CD14-positive monocyte (primary cell): ENCODE data around the gene CNOT11. TPM values are rescaled to one million over a fixed set of nuclear protein-coding genes. Genes with fewer than 3 reads are reported as not detected.

ENCODE experiments used
- DNase-seq, 3 donors: peaks; one replicate each; pipeline ENCODE4 v3.0.0-alpha.2; 2011 to 2022
- H2AFZ ChIP-seq: 2 replicates; pipeline ENCODE4 v1.6.0; 2012; ENCODE audit warnings: mild to moderate bottlenecking, low read depth, low read length, inconsistent platforms; ENCODE audit not compliant: insufficient read depth, poor library complexity, severe bottlenecking
- H3K27ac ChIP-seq, 2 donors: 1 replicate in 1 of 2; 2 replicates in 1 of 2; pipeline ENCODE4 v1.5.1; 2012 to 2013; ENCODE audit warnings: low read length in 2 of 2, control low read depth in 1 of 2, inconsistent platforms in 1 of 2, low read depth in 1 of 2, mild to moderate bottlenecking in 1 of 2
- H3K27me3 ChIP-seq, 2 donors: one replicate each; pipeline versions ENCODE4 v1.6.0 to v1.6.1; 2011 to 2013; ENCODE audit warnings: low read length in 2 of 2; ENCODE audit not compliant: control insufficient read depth in 2 of 2, insufficient read depth in 2 of 2
- H3K36me3 ChIP-seq, 2 donors: replicated peaks in 1 of 2; 1 replicate in 1 of 2; 2 replicates in 1 of 2; pipeline versions ENCODE4 v1.5.1 to v1.6.1; 2012 to 2013; ENCODE audit warnings: low read length in 2 of 2, control low read depth in 1 of 2, inconsistent platforms in 1 of 2, mild to moderate bottlenecking in 1 of 2; ENCODE audit not compliant: insufficient read depth in 2 of 2, control insufficient read depth in 1 of 2
- H3K4me1 ChIP-seq, 2 donors: 1 replicate in 1 of 2; 2 replicates in 1 of 2; pipeline versions ENCODE4 v1.5.1 to v1.6.1; 2012 to 2013; ENCODE audit warnings: low read length in 2 of 2, control low read depth in 1 of 2, inconsistent platforms in 1 of 2, mild to moderate bottlenecking in 1 of 2, moderate library complexity in 1 of 2; ENCODE audit not compliant: insufficient read depth in 2 of 2, control insufficient read depth in 1 of 2
- H3K4me2 ChIP-seq: replicated peaks from 2 replicates; pipeline ENCODE3; 2012; ENCODE audit warnings: low read length, moderate library complexity, mild to moderate bottlenecking; ENCODE audit not compliant: poor library complexity, severe bottlenecking; ENCODE audit errors: extremely low read depth
- H3K4me3 ChIP-seq, 3 experiments: fragments of 200-600 bp in 1 of 3; sonication (generic) in 1 of 3; replicated peaks in 1 of 3; 1 replicate in 2 of 3; 2 replicates in 1 of 3; pipeline ENCODE4 v1.5.1; 2011 to 2013; ENCODE audit warnings: low read length in 3 of 3, mild to moderate bottlenecking in 3 of 3, control low read depth in 2 of 3, low read depth in 2 of 3, inconsistent platforms in 1 of 3, moderate library complexity in 1 of 3
- H3K79me2 ChIP-seq: 2 replicates; pipeline ENCODE4 v1.6.0; 2012; ENCODE audit warnings: mild to moderate bottlenecking, control low read depth, inconsistent platforms, low read length, moderate library complexity; ENCODE audit not compliant: insufficient read depth
- H3K9ac ChIP-seq: 2 replicates; pipeline ENCODE4 v1.6.0; 2017; ENCODE audit warnings: low read length, mild to moderate bottlenecking; ENCODE audit not compliant: insufficient read depth, poor library complexity, severe bottlenecking
- H3K9me3 ChIP-seq, 2 donors: replicated peaks in 1 of 2; 1 replicate in 1 of 2; 2 replicates in 1 of 2; pipeline versions ENCODE4 v1.5.1 to v1.6.1; 2012 to 2013; ENCODE audit warnings: low read length in 2 of 2, control low read depth in 1 of 2; ENCODE audit not compliant: control insufficient read depth in 1 of 2, insufficient read depth in 1 of 2
- H4K20me1 ChIP-seq: 2 replicates; pipeline ENCODE4 v1.6.0; 2012; ENCODE audit warnings: mild to moderate bottlenecking, low read length, control low read depth, moderate library complexity; ENCODE audit not compliant: insufficient read depth
- H3K27ac Mint-ChIP-seq, 7 donors: one replicate each; pipeline ENCODE4 v1.8.0; 2020; ENCODE audit warnings: mild to moderate bottlenecking in 7 of 7, mixed read lengths in 7 of 7, moderate library complexity in 6 of 7, inconsistent platforms in 2 of 7
- H3K27me3 Mint-ChIP-seq, 3 donors: one replicate each; pipeline ENCODE4 v1.8.0; 2021 to 2022; ENCODE audit warnings: low read depth in 3 of 3, mild to moderate bottlenecking in 3 of 3, mixed read lengths in 3 of 3, moderate library complexity in 3 of 3, inconsistent platforms in 1 of 3
- H3K36me3 Mint-ChIP-seq, 2 donors: one replicate each; pipeline ENCODE4 v1.8.0; 2020; ENCODE audit warnings: mixed read lengths in 2 of 2, inconsistent platforms in 1 of 2, mild to moderate bottlenecking in 1 of 2
- H3K4me1 Mint-ChIP-seq: one replicate; pipeline ENCODE4 v1.8.0; 2020; ENCODE audit warnings: mild to moderate bottlenecking, mixed read lengths
- H3K4me3 Mint-ChIP-seq, 2 donors: one replicate each; pipeline ENCODE4 v1.8.0; 2020; ENCODE audit warnings: mild to moderate bottlenecking in 2 of 2, mixed read lengths in 2 of 2, moderate library complexity in 1 of 2
- H3K9me3 Mint-ChIP-seq, 7 donors: one replicate each; pipeline ENCODE4 v1.8.0; 2020 to 2022; ENCODE audit warnings: mixed read lengths in 7 of 7, mild to moderate bottlenecking in 6 of 7, moderate library complexity in 6 of 7, inconsistent platforms in 2 of 7
- WGBS: methylation state at CpG from one replicate; pipeline ENCODE4 v1.1.5; 2013; ENCODE audit warnings: missing lambda C conversion rate; ENCODE audit not compliant: insufficient coverage; 5-methylcytosine and 5-hydroxymethylcytosine counted together
- intact Hi-C, 2 donors: fragments of 100-400 bp; cut with micrococcal nuclease; formaldehyde crosslinking; loops; one replicate each; pipeline versions ENCODE4 v1.15.0 to v1.15.1; 2023
- polyA plus RNA-seq, 3 donors: library from polyadenylated mRNA; depleted of rRNA in 1 of 3; unstranded in 2 of 3; stranded (reverse) in 1 of 3; fragments of 300-500 nt in 2 of 3; fragments of >200 nt in 1 of 3; fragmentation: Illumina TruSeq in 2 of 3; gene quantifications; 1 replicate in 2 of 3; 2 replicates in 1 of 3; pipeline ENCODE4 v1.2.3, GENCODE V29; 2012 to 2021
- TF ChIP-seq, protein P1 (sequence below): fragments of 200-600 bp; IDR thresholded peaks from one replicate; pipeline ENCODE4 v1.8.0; 2022; ENCODE audit warnings: antibody characterized with exemption, mild to moderate bottlenecking

The CNOT11 gene
- polyA plus RNA-seq, 3 donors: 38.2 to 39.0 (median 38.4) TPM

DNA sequence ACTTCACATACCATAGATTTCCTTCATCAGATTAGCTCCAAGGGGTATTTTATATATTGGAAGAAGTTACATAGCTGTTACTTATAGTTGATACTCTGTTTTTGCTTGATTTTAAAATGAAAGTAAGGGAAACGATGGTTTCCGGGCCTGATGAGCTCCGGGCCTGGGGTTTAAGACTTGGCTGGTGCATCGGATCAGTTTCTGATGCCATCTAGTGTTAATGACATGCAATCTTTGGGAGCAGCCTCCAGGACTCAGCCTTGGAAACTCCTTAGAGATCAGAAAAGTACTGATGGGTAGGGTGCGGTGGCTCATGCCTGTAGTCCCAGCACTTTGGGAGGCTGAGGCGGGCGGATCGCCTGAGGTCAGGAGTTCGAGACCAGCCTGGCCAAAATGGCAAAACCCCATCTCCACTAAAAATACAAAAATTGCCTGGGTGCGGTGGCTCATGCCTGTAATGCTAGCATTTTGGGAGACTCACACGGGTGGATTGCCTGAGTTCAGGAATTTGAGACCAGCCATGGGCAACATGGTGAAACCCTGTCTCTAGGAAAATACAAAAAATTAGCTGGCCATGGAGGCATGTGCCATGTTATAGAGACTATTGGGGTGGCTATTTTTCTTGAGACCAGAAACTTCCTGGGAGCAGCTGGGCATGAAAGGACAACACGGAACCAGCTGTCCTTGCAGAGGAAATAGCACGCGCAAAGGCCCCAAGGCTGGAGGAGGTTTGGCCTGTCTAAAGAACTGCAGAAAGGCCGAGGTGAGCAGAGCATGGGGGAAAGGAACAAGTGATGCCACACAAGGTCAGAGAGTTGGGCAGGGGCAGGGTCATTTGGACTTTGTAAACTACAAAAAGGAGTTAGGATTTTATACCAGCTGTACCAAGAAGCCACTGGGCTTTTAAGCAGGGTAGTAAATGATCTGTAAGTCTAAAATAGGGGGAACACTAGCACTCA is 46.9 kb upstream of the CNOT11 start:
- Histone ChIP-seq H3K36me3 (no peaks in the 10 kb centered on the region), H3K4me1 (peaks cover 11 to 19% of the 10 kb centered on the region in 2 donors), H3K9me3 (no peaks in the 10 kb centered on the region), H3K4me2 (peak overlapping the region; percentile 69), H3K27me3 (no peaks in the 10 kb centered on the region), H3K4me3 (peak overlapping the region in 2 of 3 experiments; percentile 14 to 68), H2AFZ (peak overlapping the region; percentile 71), H3K79me2 (no peaks in the 10 kb centered on the region), H4K20me1 (no peaks in the 10 kb centered on the region), H3K9ac (no peak overlapping the region), H3K27ac (peak overlapping the region in 1 of 2 donors; percentile 48)
- DNase-seq: peak; percentile 60 to 78 (median 76)
- 58% methylated on average over 13 of the region's 15 CpGs for WGBS
- H3K4me3 Mint-ChIP-seq: peak overlapping the region; percentile 34 to 75
- no peaks in the 10 kb centered on the region for H3K36me3 Mint-ChIP-seq
- peaks cover 0 to 4% (median 2%) of the 10 kb centered on the region in 3 donors for H3K27me3 Mint-ChIP-seq
- H3K27ac Mint-ChIP-seq: peak overlapping the region in 2 of 7 donors; percentile 41 to 46
- TF ChIP-seq, protein P1, sequence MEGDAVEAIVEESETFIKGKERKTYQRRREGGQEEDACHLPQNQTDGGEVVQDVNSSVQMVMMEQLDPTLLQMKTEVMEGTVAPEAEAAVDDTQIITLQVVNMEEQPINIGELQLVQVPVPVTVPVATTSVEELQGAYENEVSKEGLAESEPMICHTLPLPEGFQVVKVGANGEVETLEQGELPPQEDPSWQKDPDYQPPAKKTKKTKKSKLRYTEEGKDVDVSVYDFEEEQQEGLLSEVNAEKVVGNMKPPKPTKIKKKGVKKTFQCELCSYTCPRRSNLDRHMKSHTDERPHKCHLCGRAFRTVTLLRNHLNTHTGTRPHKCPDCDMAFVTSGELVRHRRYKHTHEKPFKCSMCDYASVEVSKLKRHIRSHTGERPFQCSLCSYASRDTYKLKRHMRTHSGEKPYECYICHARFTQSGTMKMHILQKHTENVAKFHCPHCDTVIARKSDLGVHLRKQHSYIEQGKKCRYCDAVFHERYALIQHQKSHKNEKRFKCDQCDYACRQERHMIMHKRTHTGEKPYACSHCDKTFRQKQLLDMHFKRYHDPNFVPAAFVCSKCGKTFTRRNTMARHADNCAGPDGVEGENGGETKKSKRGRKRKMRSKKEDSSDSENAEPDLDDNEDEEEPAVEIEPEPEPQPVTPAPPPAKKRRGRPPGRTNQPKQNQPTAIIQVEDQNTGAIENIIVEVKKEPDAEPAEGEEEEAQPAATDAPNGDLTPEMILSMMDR: peak; percentile 61
- peaks cover 0 to 5% (median 4%) of the 10 kb centered on the region in 7 donors for H3K9me3 Mint-ChIP-seq
- intact Hi-C loops: loop anchor here (2.0 to 10.0 kb wide), 3 partner anchors 51 to 193 kb away; partner anchors contain the start of gene TBC1D8 (in 1 of the 2)
- peaks cover 23% of the 10 kb centered on the region for H3K4me1 Mint-ChIP-seq

DNA sequence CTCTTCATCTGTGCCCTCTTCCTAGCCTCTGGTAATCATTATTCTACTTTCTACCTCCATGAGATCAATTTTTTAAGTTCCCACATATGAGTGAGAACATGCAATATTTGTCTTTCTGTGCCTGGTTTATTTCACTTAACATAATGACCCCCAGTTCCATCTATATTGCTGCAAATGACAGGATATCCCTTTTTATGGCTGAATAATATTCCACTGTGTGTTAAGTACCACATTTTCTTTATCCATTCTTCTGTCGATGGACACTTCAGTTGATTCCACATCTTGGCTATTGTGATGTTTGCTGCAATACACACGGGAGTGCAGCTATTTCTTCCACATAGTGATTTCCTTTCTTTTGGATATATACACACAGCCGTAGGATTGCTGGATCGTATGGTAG is 43.9 kb upstream of the CNOT11 start:
- peaks cover 11% of the 10 kb centered on the region for H3K4me1 Mint-ChIP-seq
- 80% methylated on average over 1 of the region's 4 CpGs for WGBS

More for the DNA sequence above, 43.9 kb upstream of the CNOT11 start:
- no peak for DNase-seq
- Mint-ChIP-seq H3K9me3 (peaks cover 4 to 16% (median 9%) of the 10 kb centered on the region in 7 donors), H3K36me3 (no peaks in the 10 kb centered on the region), H3K4me3 (no peak overlapping the region), H3K27me3 (peaks cover 0 to 5% (median 2%) of the 10 kb centered on the region in 3 donors), H3K27ac (no peak overlapping the region)
- TF ChIP-seq, protein P1: no peak
- no peaks in the 10 kb centered on the region for H3K79me2 ChIP-seq
- no peak overlapping the region for H3K9ac ChIP-seq
- H3K4me1 ChIP-seq: peaks cover 3 to 7% of the 10 kb centered on the region in 2 donors
- no peak overlapping the region for H3K4me2 ChIP-seq
- H3K27ac ChIP-seq: no peak overlapping the region
- intact Hi-C loops: loop anchor here (5.0 to 10.0 kb wide), 2 partner anchors 54 to 197 kb away; partner anchors contain the start of gene TBC1D8 (in 1 of the 2)
- H3K4me3 ChIP-seq: no peak overlapping the region
- H3K36me3 ChIP-seq: no peaks in the 10 kb centered on the region
- H3K9me3 ChIP-seq: peaks cover 0 to 8% of the 10 kb centered on the region in 2 donors
- H3K27me3 ChIP-seq: no peaks in the 10 kb centered on the region
- no peak overlapping the region for H2AFZ ChIP-seq
- H4K20me1 ChIP-seq: no peaks in the 10 kb centered on the region
